K562 (cell line): ENCODE results near the gene POLR3GL. TPM values are rescaled to one million over a fixed set of nuclear protein-coding genes. Genes with fewer than 3 reads are reported as not detected.

ENCODE experiments used
- ATF3 ChIP-seq, 2 experiments: fragments of 450-650 bp in 1 of 2; sonication (generic) in 1 of 2; formaldehyde crosslinking in 1 of 2; IDR thresholded peaks in 1 of 2; conservative IDR thresholded peaks in 1 of 2; 2 replicates each; pipeline versions ENCODE4 v1.6.1 to v1.8.1; 2016 to 2023; ENCODE audit warnings: mild to moderate bottlenecking in 2 of 2, moderate library complexity in 2 of 2, inconsistent platforms in 1 of 2, missing genetic modification reagents in 1 of 2
- BACH1 ChIP-seq: fragments of 200-800 bp; sonication (Bioruptor generic); IDR thresholded peaks from 2 replicates; pipeline ENCODE4 v1.6.1; 2016; ENCODE audit warnings: missing genetic modification characterization, missing compliant biosample characterization
- CBX8 ChIP-seq: fragments of 200-600 bp; sonication (generic); IDR thresholded peaks from 2 replicates; pipeline ENCODE4 v1.6.1; 2012; ENCODE audit warnings: borderline replicate concordance, mixed run types, low read depth, mild to moderate bottlenecking, moderate library complexity, mixed read lengths, low read length, control low read depth, inconsistent platforms; ENCODE audit not compliant: poor library complexity, severe bottlenecking; ENCODE audit errors: extremely low read depth
- CHD1 ChIP-seq: fragments of 200-600 bp; sonication (generic); IDR thresholded peaks from one replicate; pipeline ENCODE4 v1.6.1; 2012; ENCODE audit warnings: mild to moderate bottlenecking, moderate library complexity, low read length, inconsistent platforms
- ERF ChIP-seq: fragments of 450-650 bp; formaldehyde crosslinking; IDR thresholded peaks from 2 replicates; pipeline ENCODE4 v1.4.0; 2020; ENCODE audit warnings: mild to moderate bottlenecking, mixed read lengths
- FOXA3 ChIP-seq, 2 experiments: fragments of 450-650 bp in 1 of 2; sonication (generic) in 1 of 2; formaldehyde crosslinking; IDR thresholded peaks in 1 of 2; conservative IDR thresholded peaks in 1 of 2; 2 replicates each; pipeline versions ENCODE4 v1.4.0 to v1.8.0; 2020 to 2022; ENCODE audit warnings: mild to moderate bottlenecking in 2 of 2, missing genetic modification reagents in 1 of 2
- GABPB2 ChIP-seq: fragments of 250-450 bp; sonication (Bioruptor Pico); conservative IDR thresholded peaks from 2 replicates; pipeline ENCODE4 v1.5.1; 2021; ENCODE audit warnings: mild to moderate bottlenecking
- KAT7 ChIP-seq: sonication (generic); formaldehyde crosslinking; IDR thresholded peaks from 2 replicates; pipeline ENCODE4 v1.8.0; 2022; ENCODE audit warnings: missing genetic modification reagents, mild to moderate bottlenecking, borderline replicate concordance
- KLF16 ChIP-seq: IDR thresholded peaks from 2 replicates; pipeline ENCODE4 v1.6.1; 2016; ENCODE audit warnings: antibody characterized with exemption
- MAFF ChIP-seq: IDR thresholded peaks from 2 replicates; pipeline ENCODE4 v1.6.1; 2012; ENCODE audit warnings: low read length, improper control_type of control experiment
- MEIS2 ChIP-seq: fragments of 450-650 bp; IDR thresholded peaks from 2 replicates; pipeline ENCODE4 v1.6.1; 2014; ENCODE audit warnings: mild to moderate bottlenecking; ENCODE audit not compliant: partially characterized antibody
- MTA3 ChIP-seq: fragments of 450-650 bp; formaldehyde crosslinking; IDR thresholded peaks from 2 replicates; pipeline ENCODE4 v1.6.1; 2017; ENCODE audit warnings: mild to moderate bottlenecking, borderline replicate concordance
- RBFOX2 ChIP-seq: fragments of 200-400 bp; formaldehyde crosslinking; IDR thresholded peaks from 2 replicates; pipeline ENCODE4 v1.6.1; 2017; ENCODE audit warnings: low read depth, mild to moderate bottlenecking, low read length, moderate library complexity
- RHOXF2B ChIP-seq: fragments of 250-450 bp; sonication (Bioruptor Pico); conservative IDR thresholded peaks from 2 replicates; pipeline ENCODE4 v1.5.1; 2021
- RNF2 ChIP-seq: sonication (generic); IDR thresholded peaks from 2 replicates; pipeline ENCODE4 v1.6.1; 2016
- SAP30 ChIP-seq: fragments of 200-600 bp; sonication (generic); IDR thresholded peaks from 2 replicates; pipeline ENCODE4 v1.6.1; 2012; ENCODE audit warnings: borderline replicate concordance, low read depth, mild to moderate bottlenecking, moderate library complexity, low read length, control low read depth, inconsistent platforms; ENCODE audit not compliant: insufficient read depth, poor library complexity, severe bottlenecking
- SIN3A ChIP-seq, 2 experiments: fragments of 150-350 bp in 1 of 2; IDR thresholded peaks; 2 replicates each; pipeline ENCODE4 v1.6.1; 2011 to 2016; ENCODE audit warnings: borderline replicate concordance in 2 of 2, low read depth in 2 of 2, low read length in 2 of 2, mild to moderate bottlenecking in 2 of 2, moderate library complexity in 2 of 2; ENCODE audit not compliant: control insufficient read depth in 1 of 2
- SMARCA4 ChIP-seq: fragments of 450-650 bp; IDR thresholded peaks from 2 replicates; pipeline ENCODE4 v1.6.1; 2016
- TEAD2 ChIP-seq: fragments of 450-650 bp; IDR thresholded peaks from 2 replicates; pipeline ENCODE4 v1.6.1; 2016; ENCODE audit warnings: missing genetic modification characterization, control low read depth, missing compliant biosample characterization
- U2AF2 ChIP-seq: fragments of 200-400 bp; formaldehyde crosslinking; optimal IDR thresholded peaks from 2 replicates; pipeline ENCODE3; 2017; ENCODE audit warnings: low read depth, mild to moderate bottlenecking, low read length
- ZFP30 ChIP-seq: fragments of 250-450 bp; sonication (Bioruptor Pico); IDR thresholded peaks from 2 replicates; pipeline ENCODE4 v1.8.0; 2022; ENCODE audit warnings: moderate library complexity, mild to moderate bottlenecking, inconsistent platforms, borderline replicate concordance
- ZNF347 ChIP-seq: fragments of 450-650 bp; formaldehyde crosslinking; IDR thresholded peaks from 2 replicates; pipeline ENCODE4 v1.4.0; 2020; ENCODE audit warnings: low read depth, mild to moderate bottlenecking, moderate library complexity
- polyA plus RNA-seq, 8 experiments: library from polyadenylated mRNA; depleted of rRNA in 4 of 8; stranded (reverse) in 5 of 8; unstranded in 3 of 8; fragments of >200 nt; fragmentation: Nextera tagmentation in 2 of 8; fragmentation: Illumina TruSeq in 1 of 8; extraction: Ambion mirVana in 2 of 8; extraction: Trizol in 1 of 8; gene quantifications; 2 replicates each; pipeline versions ENCODE4 v1.2.1 to v1.2.3, GENCODE V29; 2011 to 2014; ENCODE audit warnings: inconsistent platforms in 1 of 8, missing spikeins in 1 of 8
- total RNA-seq, 7 experiments: library from RNA; depleted of rRNA in 6 of 7; stranded (reverse); fragments of >200 nt in 6 of 7; fragmentation: Illumina TruSeq in 2 of 7; extraction: Trizol in 2 of 7; gene quantifications; 2 replicates each; pipeline versions ENCODE4 v1.2.1 to v1.2.3, GENCODE V29; 2011 to 2021; ENCODE audit warnings: low replicate concordance in 1 of 7
- TF ChIP-seq, protein P1 (sequence below), 2 experiments: fragments of 450-650 bp; IDR thresholded peaks; 2 replicates each; pipeline ENCODE4 v1.6.1; 2016
- TF ChIP-seq, protein P2 (sequence below): fragments of 450-650 bp; formaldehyde crosslinking; conservative IDR thresholded peaks from 2 replicates; pipeline ENCODE4 v1.4.0; 2022; ENCODE audit warnings: mild to moderate bottlenecking, missing genetic modification characterization

Gene POLR3GL
- total and polyA plus RNA-seq, 9 of the 15 experiments (the other 6 are each of a cell fraction or from before 2014, with no cell fraction given) = 14.6 to 48.4 (median 38.2) TPM

GRCh38 chr1:145994391-145995120, 30.1 kb downstream of the POLR3GL start (continued):
- TF ChIP-seq ZNF347 = no peak
- TF ChIP-seq GABPB2 = 0 out of 2 replicates have a peak, but pooled peaks have one; percentile 49
- TF ChIP-seq CBX8 = no peak
- TF ChIP-seq KAT7 (CRISPR knock-in tag) = peak; percentile 64; the same call in 1 of the 2 replicates
- TF ChIP-seq MEIS2 = peak; percentile 52
- peak; percentile 71 for TF ChIP-seq MAFF
- TF ChIP-seq U2AF2 = no peak
- TF ChIP-seq BACH1 (tag) = peak; percentile 84
- TF ChIP-seq RBFOX2 = peak; percentile 80
- peak; percentile 39; the same call in 1 of the 2 replicates for TF ChIP-seq RHOXF2B
- TF ChIP-seq KLF16 = no peak
- peak; percentile 89 for TF ChIP-seq ERF (CRISPR knock-in tag)
- TF ChIP-seq CHD1 = peak; percentile 96
- TF ChIP-seq RNF2 = no peak
- TF ChIP-seq MTA3 = 0 out of 2 replicates have a peak, but pooled peaks have one; percentile 12
- peak; percentile 26 to 83; a peak in 1 of 4 replicates for TF ChIP-seq SIN3A (IDR thresholded peaks at IDR 0.05; ENCODE audit: borderline replicate concordance in 2 of 2, control insufficient read depth in 1 of 2, low read depth in 2 of 2, low read length in 2 of 2)
- TF ChIP-seq, protein P1, sequence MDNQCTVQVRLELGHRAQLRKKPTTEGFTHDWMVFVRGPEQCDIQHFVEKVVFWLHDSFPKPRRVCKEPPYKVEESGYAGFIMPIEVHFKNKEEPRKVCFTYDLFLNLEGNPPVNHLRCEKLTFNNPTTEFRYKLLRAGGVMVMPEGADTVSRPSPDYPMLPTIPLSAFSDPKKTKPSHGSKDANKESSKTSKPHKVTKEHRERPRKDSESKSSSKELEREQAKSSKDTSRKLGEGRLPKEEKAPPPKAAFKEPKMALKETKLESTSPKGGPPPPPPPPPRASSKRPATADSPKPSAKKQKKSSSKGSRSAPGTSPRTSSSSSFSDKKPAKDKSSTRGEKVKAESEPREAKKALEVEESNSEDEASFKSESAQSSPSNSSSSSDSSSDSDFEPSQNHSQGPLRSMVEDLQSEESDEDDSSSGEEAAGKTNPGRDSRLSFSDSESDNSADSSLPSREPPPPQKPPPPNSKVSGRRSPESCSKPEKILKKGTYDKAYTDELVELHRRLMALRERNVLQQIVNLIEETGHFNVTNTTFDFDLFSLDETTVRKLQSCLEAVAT (IDR thresholded peaks at IDR 0.05) = peak; percentile 89
- no peak for TF ChIP-seq TEAD2
- TF ChIP-seq ZFP30 = no peak
- TF ChIP-seq, protein P2, sequence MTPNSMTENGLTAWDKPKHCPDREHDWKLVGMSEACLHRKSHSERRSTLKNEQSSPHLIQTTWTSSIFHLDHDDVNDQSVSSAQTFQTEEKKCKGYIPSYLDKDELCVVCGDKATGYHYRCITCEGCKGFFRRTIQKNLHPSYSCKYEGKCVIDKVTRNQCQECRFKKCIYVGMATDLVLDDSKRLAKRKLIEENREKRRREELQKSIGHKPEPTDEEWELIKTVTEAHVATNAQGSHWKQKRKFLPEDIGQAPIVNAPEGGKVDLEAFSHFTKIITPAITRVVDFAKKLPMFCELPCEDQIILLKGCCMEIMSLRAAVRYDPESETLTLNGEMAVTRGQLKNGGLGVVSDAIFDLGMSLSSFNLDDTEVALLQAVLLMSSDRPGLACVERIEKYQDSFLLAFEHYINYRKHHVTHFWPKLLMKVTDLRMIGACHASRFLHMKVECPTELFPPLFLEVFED (CRISPR knock-in tag) = 0 out of 2 replicates have a peak, but pooled peaks have one; percentile 25
- TF ChIP-seq FOXA3 (CRISPR knock-in tag; conservative IDR thresholded peaks at IDR 0.05 in 1 of 2, IDR thresholded peaks at IDR 0.05 in 1 of 2) = no peak
- TF ChIP-seq SMARCA4 = no peak
- peak; percentile 56 for TF ChIP-seq ATF3 (IDR thresholded peaks at IDR 0.05)
- TF ChIP-seq ATF3 (CRISPR knock-in tag; conservative IDR thresholded peaks at IDR 0.05) = no peak; the same call in 1 of the 2 replicates
- TF ChIP-seq SAP30 = peak; percentile 32
